ENCODE data around the gene IFT122.

Gene IFT122

GRCh38 chr3:129518038-129518561 lies 78.1 kb downstream of the IFT122 start:
- no peak for DNase-seq (ENCODE audit: low read depth)

- DNase-seq (ENCODE audit: low read depth), result no peak
These were observed 78.6 kb downstream of the IFT122 start for GRCh38 chr3:129518581-129518980.

- no peak for DNase-seq (ENCODE audit: low read depth)
These were observed 79.4 kb downstream of the IFT122 start for GRCh38 chr3:129519449-129519848.

- no peak for DNase-seq (ENCODE audit: low read depth)
These were observed 80.1 kb downstream of the IFT122 start for GRCh38 chr3:129519896-129520715.

GRCh38 chr3:129520960-129521359 lies 80.9 kb downstream of the IFT122 start:
- DNase-seq (ENCODE audit: low read depth), result no peak

- no peak for DNase-seq (ENCODE audit: low read depth)
These were observed 81.6 kb downstream of the IFT122 start for GRCh38 chr3:129521611-129522010.

GRCh38 chr3:129522953-129523352 lies 82.9 kb downstream of the IFT122 start:
- no peak for DNase-seq (ENCODE audit: low read depth)

GRCh38 chr3:129524081-129524480 lies 84.1 kb downstream of the IFT122 start:
- DNase-seq (ENCODE audit: low read depth), result no peak

GRCh38 chr3:129525341-129525968 lies 85.4 kb downstream of the IFT122 start:
- DNase-seq (ENCODE audit: low read depth), result no peak

- DNase-seq (ENCODE audit: low read depth), result no peak
These were observed 86.3 kb downstream of the IFT122 start for GRCh38 chr3:129526121-129526900.

GRCh38 chr3:129527262-129527661 lies 87.2 kb downstream of the IFT122 start:
- DNase-seq (ENCODE audit: low read depth), result no peak

- DNase-seq (ENCODE audit: low read depth), result no peak
These were observed 88.6 kb downstream of the IFT122 start, which contains the start of gene RHO for GRCh38 chr3:129528589-129529100. TSS of gene RHO (plus strand) at chr3:129528639. CDS start at chr3:129528734, 95 bp downstream.

GRCh38 chr3:129529436-129530210 lies 89.6 kb downstream of the IFT122 start:
- DNase-seq (ENCODE audit: low read depth), result no peak

- no peak for DNase-seq (ENCODE audit: low read depth)
These were observed 90.3 kb downstream of the IFT122 start for GRCh38 chr3:129530251-129530791.

- no peak for DNase-seq (ENCODE audit: low read depth)
These were observed 90.8 kb downstream of the IFT122 start for GRCh38 chr3:129530821-129531220.

GRCh38 chr3:129531699-129532098 lies 91.7 kb downstream of the IFT122 start:
- no peak for DNase-seq (ENCODE audit: low read depth)

GRCh38 chr3:129532261-129532660 lies 92.2 kb downstream of the IFT122 start:
- DNase-seq (ENCODE audit: low read depth), result no peak

- DNase-seq (ENCODE audit: low read depth), result no peak
These were observed 93.4 kb downstream of the IFT122 start for GRCh38 chr3:129533406-129533805.

GRCh38 chr3:129534428-129535027 lies 94.5 kb downstream of the IFT122 start:
- DNase-seq (ENCODE audit: low read depth), result no peak

GRCh38 chr3:129535075-129535474 lies 95.1 kb downstream of the IFT122 start:
- DNase-seq (ENCODE audit: low read depth), result no peak

- DNase-seq (ENCODE audit: low read depth), result no peak
These were observed 96.3 kb downstream of the IFT122 start for GRCh38 chr3:129536374-129536667.
